ENCODE measurements around the gene ANO7.

Gene ANO7, protein sequence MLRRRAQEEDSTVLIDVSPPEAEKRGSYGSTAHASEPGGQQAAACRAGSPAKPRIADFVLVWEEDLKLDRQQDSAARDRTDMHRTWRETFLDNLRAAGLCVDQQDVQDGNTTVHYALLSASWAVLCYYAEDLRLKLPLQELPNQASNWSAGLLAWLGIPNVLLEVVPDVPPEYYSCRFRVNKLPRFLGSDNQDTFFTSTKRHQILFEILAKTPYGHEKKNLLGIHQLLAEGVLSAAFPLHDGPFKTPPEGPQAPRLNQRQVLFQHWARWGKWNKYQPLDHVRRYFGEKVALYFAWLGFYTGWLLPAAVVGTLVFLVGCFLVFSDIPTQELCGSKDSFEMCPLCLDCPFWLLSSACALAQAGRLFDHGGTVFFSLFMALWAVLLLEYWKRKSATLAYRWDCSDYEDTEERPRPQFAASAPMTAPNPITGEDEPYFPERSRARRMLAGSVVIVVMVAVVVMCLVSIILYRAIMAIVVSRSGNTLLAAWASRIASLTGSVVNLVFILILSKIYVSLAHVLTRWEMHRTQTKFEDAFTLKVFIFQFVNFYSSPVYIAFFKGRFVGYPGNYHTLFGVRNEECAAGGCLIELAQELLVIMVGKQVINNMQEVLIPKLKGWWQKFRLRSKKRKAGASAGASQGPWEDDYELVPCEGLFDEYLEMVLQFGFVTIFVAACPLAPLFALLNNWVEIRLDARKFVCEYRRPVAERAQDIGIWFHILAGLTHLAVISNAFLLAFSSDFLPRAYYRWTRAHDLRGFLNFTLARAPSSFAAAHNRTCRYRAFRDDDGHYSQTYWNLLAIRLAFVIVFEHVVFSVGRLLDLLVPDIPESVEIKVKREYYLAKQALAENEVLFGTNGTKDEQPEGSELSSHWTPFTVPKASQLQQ

DNA sequence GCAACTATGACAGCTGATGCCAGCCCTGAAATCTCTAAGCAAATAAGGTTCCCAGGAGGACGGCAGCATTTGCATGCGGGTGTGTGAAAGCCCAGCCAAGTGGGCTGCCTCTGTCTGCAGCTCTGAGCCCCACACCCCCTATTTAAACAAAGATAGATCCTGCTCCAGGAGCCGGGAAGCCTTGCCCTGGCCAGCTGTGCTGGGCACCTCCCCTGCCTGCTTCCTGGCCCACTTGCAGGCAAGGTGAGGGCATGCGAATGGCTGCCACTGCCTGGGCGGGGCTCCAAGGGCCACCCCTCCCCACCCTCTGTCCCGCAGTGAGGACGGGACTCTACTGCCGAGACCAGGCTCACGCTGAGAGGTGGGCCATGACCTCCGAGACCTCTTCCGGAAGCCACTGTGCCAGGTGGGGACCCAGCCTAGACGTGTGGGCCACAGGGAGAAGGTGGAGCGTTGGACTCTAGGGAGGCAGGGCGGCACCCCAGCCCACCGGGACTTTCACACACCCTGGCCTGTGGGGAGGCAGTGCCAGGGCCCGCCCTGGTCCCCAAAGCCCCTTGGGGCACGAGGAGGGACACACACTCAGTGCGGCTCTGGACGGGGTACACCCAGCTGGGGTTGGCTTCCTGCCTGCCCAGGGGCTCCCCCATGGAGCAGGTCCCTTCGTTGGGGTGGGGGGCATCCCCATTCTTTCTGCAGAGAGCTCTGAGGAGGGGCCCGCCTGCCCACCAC lies at the start of gene ANO7:
ANO7 (plus strand) TSS at position 317 of the 732 bp plus-strand sequence. CDS start 1,387 bp downstream, outside the sequence.
- TF ChIP-seq, protein P1, sequence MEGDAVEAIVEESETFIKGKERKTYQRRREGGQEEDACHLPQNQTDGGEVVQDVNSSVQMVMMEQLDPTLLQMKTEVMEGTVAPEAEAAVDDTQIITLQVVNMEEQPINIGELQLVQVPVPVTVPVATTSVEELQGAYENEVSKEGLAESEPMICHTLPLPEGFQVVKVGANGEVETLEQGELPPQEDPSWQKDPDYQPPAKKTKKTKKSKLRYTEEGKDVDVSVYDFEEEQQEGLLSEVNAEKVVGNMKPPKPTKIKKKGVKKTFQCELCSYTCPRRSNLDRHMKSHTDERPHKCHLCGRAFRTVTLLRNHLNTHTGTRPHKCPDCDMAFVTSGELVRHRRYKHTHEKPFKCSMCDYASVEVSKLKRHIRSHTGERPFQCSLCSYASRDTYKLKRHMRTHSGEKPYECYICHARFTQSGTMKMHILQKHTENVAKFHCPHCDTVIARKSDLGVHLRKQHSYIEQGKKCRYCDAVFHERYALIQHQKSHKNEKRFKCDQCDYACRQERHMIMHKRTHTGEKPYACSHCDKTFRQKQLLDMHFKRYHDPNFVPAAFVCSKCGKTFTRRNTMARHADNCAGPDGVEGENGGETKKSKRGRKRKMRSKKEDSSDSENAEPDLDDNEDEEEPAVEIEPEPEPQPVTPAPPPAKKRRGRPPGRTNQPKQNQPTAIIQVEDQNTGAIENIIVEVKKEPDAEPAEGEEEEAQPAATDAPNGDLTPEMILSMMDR (IDR thresholded peaks at IDR 0.05; ENCODE audit: low read depth, low read length, missing control alignments): no peak
- H3K4me3 ChIP-seq (ENCODE audit: low read depth, low read length): no peak within 1 kb of the TSS

DNA sequence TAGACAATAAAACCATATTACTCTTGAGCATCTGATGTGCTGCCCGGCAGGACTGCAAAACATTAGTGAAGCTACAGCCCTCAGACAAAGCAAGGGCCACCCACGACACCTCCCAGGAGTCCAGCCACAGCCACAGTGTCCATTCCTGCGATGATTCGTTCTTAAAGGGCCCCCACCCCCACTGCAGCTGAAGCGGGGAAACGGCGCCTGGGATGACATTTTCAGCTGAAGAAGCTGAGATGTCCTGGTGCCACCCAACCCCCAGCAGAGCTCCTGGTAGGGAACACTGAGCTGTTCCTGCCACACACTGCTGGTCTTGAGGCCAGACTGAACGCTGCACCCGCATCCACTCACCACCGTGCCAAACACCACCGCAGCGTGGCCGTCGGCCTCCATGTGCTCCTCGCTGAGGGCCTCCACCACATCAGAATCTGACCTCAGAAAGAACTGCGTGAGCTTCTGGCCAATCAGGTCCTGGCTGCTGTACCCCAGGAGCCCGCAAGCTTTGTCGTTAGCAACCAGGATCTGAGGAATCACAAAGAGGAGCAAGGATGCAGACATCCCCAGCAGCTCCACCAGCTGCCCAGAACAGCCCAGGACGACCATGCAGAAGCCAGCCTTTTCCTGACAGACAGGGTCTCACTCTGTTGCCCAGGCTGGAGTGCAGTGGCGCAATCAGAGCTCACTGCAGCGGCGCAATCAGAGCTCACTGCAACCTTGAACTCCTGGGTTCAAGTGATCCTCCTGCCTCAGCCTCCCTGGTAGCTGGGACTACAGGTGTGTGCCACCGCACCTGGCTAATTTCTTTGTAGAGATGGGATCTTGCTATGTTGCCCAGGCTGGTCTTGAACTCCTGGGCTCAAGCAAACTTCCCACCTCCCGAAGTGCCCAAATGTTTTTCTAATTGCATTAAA lies 48.7 kb upstream of the ANO7 start:
- no peak overlapping the region for H3K4me3 ChIP-seq (ENCODE audit: low read depth, low read length)
- DNase-seq (ENCODE audit: low read depth): no peak
- TF ChIP-seq, protein P1 (IDR thresholded peaks at IDR 0.05; ENCODE audit: low read depth, low read length, missing control alignments): no peak

More for the DNA sequence above, at the start of gene ANO7:
- no peak for DNase-seq (ENCODE audit: low read depth)

DNA sequence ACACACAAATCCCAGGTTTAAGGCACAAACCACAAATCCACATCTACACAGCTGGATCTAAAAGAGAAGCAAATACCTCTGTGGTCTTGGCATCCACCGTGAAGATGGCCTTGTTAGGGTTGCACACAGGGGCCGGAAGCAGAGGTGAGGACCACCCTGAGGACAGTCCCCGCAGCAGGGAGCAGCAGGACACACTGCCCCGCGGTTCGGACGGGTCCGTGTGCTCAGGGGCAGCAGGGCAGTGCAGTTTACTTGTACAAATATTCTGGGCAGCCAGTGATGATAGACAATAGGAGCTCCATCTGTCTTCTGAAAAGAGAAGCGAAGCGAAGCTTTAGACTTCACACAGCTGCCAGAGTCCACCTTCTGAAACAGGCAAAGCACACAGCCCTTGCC lies 48.0 kb upstream of the ANO7 start:
- H3K4me3 ChIP-seq (ENCODE audit: low read depth, low read length): no peak overlapping the region
- TF ChIP-seq, protein P1 (IDR thresholded peaks at IDR 0.05; ENCODE audit: low read depth, low read length, missing control alignments): no peak
- DNase-seq (ENCODE audit: low read depth): no peak

DNA sequence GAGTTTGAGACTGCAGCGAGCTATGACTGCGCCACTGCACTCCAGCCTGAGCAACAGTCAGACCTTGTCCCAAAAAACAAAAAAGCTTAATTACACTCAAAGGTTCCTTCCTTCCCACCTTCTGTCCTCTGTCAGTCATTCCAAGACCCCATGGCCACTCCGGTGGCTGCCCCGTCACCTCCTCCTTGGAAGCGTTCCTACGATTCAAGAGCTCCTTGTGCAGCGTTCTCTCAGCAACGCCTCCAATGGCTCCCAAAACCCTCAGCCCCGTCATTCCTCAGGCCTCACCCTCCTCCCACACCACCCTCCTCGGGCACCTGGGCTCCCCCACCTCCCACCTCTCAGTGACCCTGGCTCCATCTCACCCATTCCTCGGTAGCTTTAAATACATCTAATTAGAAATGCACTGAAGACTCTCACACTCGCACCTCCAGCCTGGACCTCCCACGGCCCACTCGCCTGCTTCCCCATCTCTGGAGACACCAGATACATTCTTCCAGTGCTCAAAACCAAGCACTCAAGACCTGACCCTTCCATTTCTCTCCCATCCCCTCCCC lies 47.2 kb upstream of the ANO7 start:
- TF ChIP-seq, protein P1 (IDR thresholded peaks at IDR 0.05; ENCODE audit: low read depth, low read length, missing control alignments): no peak
- H3K4me3 ChIP-seq (ENCODE audit: low read depth, low read length): no peak overlapping the region
- DNase-seq (ENCODE audit: low read depth): no peak

DNA sequence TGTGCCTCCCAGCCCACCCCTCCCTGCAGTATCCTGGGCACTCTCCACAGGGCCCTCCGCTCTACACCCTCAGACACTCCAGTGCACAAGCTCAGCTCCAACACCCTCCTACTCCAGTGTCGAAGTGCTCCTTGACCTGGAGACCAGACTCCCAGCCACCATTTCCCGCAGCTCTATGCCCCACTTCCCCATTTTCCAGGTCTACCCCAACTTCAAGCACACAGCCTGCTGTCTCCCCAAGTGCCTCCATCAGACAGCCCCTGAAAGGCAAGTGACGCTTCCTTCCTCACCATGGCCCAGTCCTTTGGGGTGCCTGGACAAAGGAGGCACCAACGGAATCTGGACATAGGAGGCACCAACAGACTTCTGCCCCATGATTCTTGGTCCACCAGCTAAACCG lies 46.4 kb upstream of the ANO7 start:
- no peak for DNase-seq (ENCODE audit: low read depth)
- TF ChIP-seq, protein P1 (IDR thresholded peaks at IDR 0.05; ENCODE audit: low read depth, low read length, missing control alignments): no peak
- no peak overlapping the region for H3K4me3 ChIP-seq (ENCODE audit: low read depth, low read length)
